Measurements from ENCODE around the gene ISM2. TPM values are rescaled to one million over a fixed set of nuclear protein-coding genes. Genes with fewer than 3 reads are reported as not detected.

Gene ISM2
- total and polyA plus RNA-seq, 8 donors: not detected

GRCh38 chr14:77502109-77502782 lies 3.6 kb upstream of the ISM2 start:
- FAIRE-seq: no peak
- intact Hi-C loops (cut with DNase I): no loop called here
- no peaks in the 10 kb centered on the region for H3K9me3 ChIP-seq
- no peak overlapping the region for H3K4me3 ChIP-seq
- H3K27ac ChIP-seq: no peak overlapping the region
- H3K36me3 ChIP-seq: no peaks in the 10 kb centered on the region
- TF ChIP-seq, protein P1, sequence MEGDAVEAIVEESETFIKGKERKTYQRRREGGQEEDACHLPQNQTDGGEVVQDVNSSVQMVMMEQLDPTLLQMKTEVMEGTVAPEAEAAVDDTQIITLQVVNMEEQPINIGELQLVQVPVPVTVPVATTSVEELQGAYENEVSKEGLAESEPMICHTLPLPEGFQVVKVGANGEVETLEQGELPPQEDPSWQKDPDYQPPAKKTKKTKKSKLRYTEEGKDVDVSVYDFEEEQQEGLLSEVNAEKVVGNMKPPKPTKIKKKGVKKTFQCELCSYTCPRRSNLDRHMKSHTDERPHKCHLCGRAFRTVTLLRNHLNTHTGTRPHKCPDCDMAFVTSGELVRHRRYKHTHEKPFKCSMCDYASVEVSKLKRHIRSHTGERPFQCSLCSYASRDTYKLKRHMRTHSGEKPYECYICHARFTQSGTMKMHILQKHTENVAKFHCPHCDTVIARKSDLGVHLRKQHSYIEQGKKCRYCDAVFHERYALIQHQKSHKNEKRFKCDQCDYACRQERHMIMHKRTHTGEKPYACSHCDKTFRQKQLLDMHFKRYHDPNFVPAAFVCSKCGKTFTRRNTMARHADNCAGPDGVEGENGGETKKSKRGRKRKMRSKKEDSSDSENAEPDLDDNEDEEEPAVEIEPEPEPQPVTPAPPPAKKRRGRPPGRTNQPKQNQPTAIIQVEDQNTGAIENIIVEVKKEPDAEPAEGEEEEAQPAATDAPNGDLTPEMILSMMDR (IDR thresholded peaks at IDR 0.05): no peak
- 73 to 78% methylated on average over 11 of the region's 11 CpGs for WGBS, 2 donors
- no peaks in the 10 kb centered on the region for H3K27me3 ChIP-seq
- DNase-seq: no peak
- no peaks in the 10 kb centered on the region for H3K4me1 ChIP-seq
- no peak for ATAC-seq

GRCh38 chr14:77498984-77499527 lies 440 bp upstream of the ISM2 start:
- Histone ChIP-seq H3K4me1 (no peaks in the 10 kb centered on the region), H3K4me3 (peak overlapping the region; percentile 33 to 65 (median 39)), H3K9me3 (no peaks in the 10 kb centered on the region), H3K36me3 (no peaks in the 10 kb centered on the region), H3K27me3 (no peaks in the 10 kb centered on the region), H3K27ac (no peak overlapping the region)
- DNase-seq (no peak), ATAC-seq (peak; percentile 17 to 44 (median 24)), FAIRE-seq (no peak)
- WGBS, 2 donors: 2 to 5% methylated on average over 29 to 53 of the region's 53 CpGs
- intact Hi-C loops (cut with DNase I): no loop called here
- TF ChIP-seq, protein P1 (IDR thresholded peaks at IDR 0.05): no peak

GRCh38 chr14:77495334-77495733 lies 3.3 kb downstream of the ISM2 start:
- Histone ChIP-seq H3K27me3 (no peaks in the 10 kb centered on the region), H3K36me3 (no peaks in the 10 kb centered on the region), H3K4me1 (no peaks in the 10 kb centered on the region), H3K27ac (no peak overlapping the region), H3K9me3 (no peaks in the 10 kb centered on the region), H3K4me3 (no peak overlapping the region)
- ATAC-seq (no peak), DNase-seq (no peak), FAIRE-seq (no peak)
- TF ChIP-seq, protein P1 (IDR thresholded peaks at IDR 0.05): no peak
- WGBS, 2 donors: 80 to 81% methylated on average over 7 of the region's 7 CpGs
- intact Hi-C loops (cut with DNase I): no loop called here

DNA sequence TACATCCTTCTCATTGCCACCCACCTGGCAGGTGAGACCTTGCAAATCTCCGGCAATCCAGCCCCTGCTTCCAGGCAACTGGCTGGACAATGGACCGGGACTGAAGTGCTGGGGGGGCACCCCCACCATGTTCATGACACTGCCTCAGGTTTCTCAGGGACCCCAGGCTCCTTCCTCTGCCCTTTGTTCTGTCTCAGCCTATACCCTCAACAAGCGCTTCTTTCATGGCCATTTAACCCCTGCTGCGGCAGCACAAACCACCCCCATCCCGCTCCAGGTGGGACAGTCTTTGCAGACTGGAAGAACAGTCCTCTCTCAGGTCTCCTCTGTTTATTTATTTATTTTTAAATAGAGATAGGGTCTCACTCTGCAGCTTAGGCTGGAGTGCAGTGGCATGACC lies 7.6 kb downstream of the ISM2 start:
- TF ChIP-seq, protein P1 (IDR thresholded peaks at IDR 0.05): no peak
- H3K4me3 ChIP-seq: no peak overlapping the region
- no peaks in the 10 kb centered on the region for H3K27me3 ChIP-seq
- H3K4me1 ChIP-seq: no peaks in the 10 kb centered on the region
- 84 to 88% methylated on average over 5 of the region's 5 CpGs for WGBS, 2 donors
- no peaks in the 10 kb centered on the region for H3K9me3 ChIP-seq
- H3K36me3 ChIP-seq: no peaks in the 10 kb centered on the region
- intact Hi-C loops (cut with DNase I): no loop called here
- DNase-seq (no peak), FAIRE-seq (no peak), ATAC-seq (no peak)
- H3K27ac ChIP-seq: no peak overlapping the region

DNA sequence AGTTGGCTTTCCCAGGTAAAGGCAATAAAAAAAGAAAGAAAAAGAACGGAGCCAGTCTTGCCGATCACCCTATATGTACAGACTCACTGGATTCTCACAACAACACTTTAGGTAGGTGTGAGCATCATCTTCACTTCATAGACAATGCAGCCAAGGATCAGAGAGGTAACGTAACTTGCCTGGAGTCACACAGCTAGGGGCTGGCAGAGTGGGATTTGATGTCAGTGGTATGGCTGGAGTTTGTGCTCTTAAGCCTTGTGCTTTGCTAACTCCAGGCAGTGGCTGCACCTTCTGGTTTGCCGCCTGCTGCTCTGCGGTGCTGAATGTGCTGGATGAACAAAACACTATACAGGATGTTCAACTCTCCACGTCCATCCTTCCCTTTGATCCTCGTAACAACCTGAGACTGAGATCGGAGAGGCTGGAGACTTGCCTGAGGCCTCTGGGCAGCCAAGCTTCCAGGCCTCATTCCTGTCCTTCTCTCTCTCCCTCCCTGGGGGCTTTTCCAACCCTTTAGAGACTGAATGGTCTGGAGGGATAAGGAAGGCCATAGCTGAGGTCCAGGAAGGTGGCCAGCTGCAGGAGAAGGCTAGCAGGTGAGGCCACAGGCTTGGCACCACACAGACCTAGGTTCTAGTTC lies 8.1 kb downstream of the ISM2 start:
- no peak for DNase-seq
- WGBS, 2 donors: 84 to 87% methylated on average over 8 of the region's 8 CpGs
- H3K9me3 ChIP-seq: no peaks in the 10 kb centered on the region
- H3K27me3 ChIP-seq: no peaks in the 10 kb centered on the region
- no peak for ATAC-seq
- no peak overlapping the region for H3K4me3 ChIP-seq
- intact Hi-C loops (cut with DNase I): no loop called here
- TF ChIP-seq, protein P1 (IDR thresholded peaks at IDR 0.05): no peak
- no peak for FAIRE-seq
- no peak overlapping the region for H3K27ac ChIP-seq
- no peaks in the 10 kb centered on the region for H3K4me1 ChIP-seq
- no peaks in the 10 kb centered on the region for H3K36me3 ChIP-seq
